ENCODE measurements around the gene ARNT2. TPM values are rescaled to one million over a fixed set of nuclear protein-coding genes. Genes with fewer than 3 reads are reported as not detected.
A peak's percentile ranks its signal among the peaks of the same experiment; 100 is the strongest.

Gene ARNT2
- total RNA-seq, 1 donor = 12.7 TPM

- TF ChIP-seq CTCF (IDR thresholded peaks at IDR 0.05; ENCODE audit: insufficient read depth, low read length) = no peak
- peak; percentile 55 for DNase-seq (ENCODE audit: low read depth)
These were observed 80.2 kb downstream of the ARNT2 start for GRCh38 chr15:80484333-80484864.

GRCh38 chr15:80485370-80486164 is 81.4 kb downstream of the ARNT2 start:
- TF ChIP-seq CTCF (IDR thresholded peaks at IDR 0.05; ENCODE audit: insufficient read depth, low read length) = no peak
- no peak for DNase-seq (ENCODE audit: low read depth)
- H3K4me3 ChIP-seq (ENCODE audit: low read depth, low read length) = no peak overlapping the region

More at GRCh38 chr15:80484333-80484864, 80.2 kb downstream of the ARNT2 start:
- no peak overlapping the region for H3K4me3 ChIP-seq (ENCODE audit: low read depth, low read length)

GRCh38 chr15:80487839-80488390 is 83.7 kb downstream of the ARNT2 start:
- no peak overlapping the region for H3K4me3 ChIP-seq (ENCODE audit: low read depth, low read length)

GRCh38 chr15:80489030-80489594 is 84.9 kb downstream of the ARNT2 start:
- no peak overlapping the region for H3K4me3 ChIP-seq (ENCODE audit: low read depth, low read length)
- TF ChIP-seq CTCF (IDR thresholded peaks at IDR 0.05; ENCODE audit: insufficient read depth, low read length) = no peak
- peak; percentile 87 for DNase-seq (ENCODE audit: low read depth)

More at GRCh38 chr15:80487839-80488390, 83.7 kb downstream of the ARNT2 start:
- no peak for DNase-seq (ENCODE audit: low read depth)
- no peak for TF ChIP-seq CTCF (IDR thresholded peaks at IDR 0.05; ENCODE audit: insufficient read depth, low read length)

GRCh38 chr15:80490431-80490990 is 86.3 kb downstream of the ARNT2 start:
- DNase-seq (ENCODE audit: low read depth) = no peak
- no peak for TF ChIP-seq CTCF (IDR thresholded peaks at IDR 0.05; ENCODE audit: insufficient read depth, low read length)
- H3K4me3 ChIP-seq (ENCODE audit: low read depth, low read length) = no peak overlapping the region

- H3K4me3 ChIP-seq (ENCODE audit: low read depth, low read length) = no peak overlapping the region
- TF ChIP-seq CTCF (IDR thresholded peaks at IDR 0.05; ENCODE audit: insufficient read depth, low read length) = no peak
- no peak for DNase-seq (ENCODE audit: low read depth)
These were observed 87.1 kb downstream of the ARNT2 start for GRCh38 chr15:80491163-80491847.
